Retina (tissue), 1 donor: Measurements from ENCODE around the gene PDE6G.

Source experiments
- DNase-seq: peaks from one replicate; pipeline ENCODE4 v3.0.0-alpha.2; 2016

Gene PDE6G

DNA sequence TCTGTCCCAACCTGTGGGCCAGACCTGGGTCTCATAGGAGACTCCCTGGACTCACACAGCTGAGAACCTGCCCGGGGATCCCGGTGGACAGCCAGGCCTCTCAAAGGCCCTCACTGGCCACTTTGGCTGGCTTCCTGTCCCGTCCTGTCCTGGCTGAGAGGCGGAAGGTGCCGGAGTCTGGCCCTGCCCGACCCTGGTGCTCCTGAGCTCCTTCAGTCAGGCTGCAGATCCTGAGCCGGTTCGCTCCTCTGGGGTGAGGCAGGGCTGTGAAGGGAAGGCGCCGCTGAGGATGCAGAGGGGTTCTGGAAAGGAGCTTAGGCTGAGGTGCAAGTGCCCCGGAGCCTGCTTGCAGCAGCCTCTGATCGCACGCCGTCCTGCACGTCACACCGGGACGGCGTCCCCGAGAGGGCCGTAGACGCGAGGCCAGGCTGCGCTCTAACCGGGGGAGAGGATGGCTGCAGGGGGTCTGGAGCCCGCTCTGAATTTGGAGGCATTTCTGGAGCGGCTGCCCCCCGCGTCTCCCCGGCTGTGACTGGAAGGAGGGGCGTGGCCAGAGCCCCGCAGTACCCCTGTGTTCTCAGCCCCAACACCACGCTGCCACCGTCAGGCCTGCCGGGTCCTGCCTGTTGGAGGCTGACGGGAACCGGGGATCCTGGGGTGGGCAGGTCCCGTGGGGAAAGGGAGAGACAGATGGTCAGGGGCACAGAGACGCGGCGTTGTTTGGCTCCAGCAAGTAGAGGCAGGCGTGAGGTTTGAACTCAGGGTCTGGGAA, 31.6 kb upstream of the PDE6G start:
- no peak for DNase-seq

DNA sequence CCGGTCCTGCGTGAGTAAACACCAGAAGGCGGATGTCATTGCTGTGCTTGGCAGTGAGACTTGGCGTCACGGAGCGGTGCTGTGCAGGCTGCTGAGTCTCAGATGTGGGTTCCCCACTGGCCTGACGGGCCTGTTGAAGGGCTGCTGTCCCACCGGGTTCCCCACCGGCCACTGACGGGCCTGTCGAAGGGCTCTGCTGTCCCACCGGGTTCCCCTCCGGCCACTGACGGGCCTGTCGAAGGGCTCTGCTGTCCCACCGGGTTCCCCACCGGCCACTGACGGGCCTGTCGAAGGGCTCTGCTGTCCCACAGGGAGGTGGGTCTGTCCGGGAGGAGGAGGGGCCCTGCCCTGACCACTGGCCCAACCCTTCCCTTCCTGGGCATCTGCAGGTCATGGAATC, 30.3 kb upstream of the PDE6G start:
- no peak for DNase-seq

DNA sequence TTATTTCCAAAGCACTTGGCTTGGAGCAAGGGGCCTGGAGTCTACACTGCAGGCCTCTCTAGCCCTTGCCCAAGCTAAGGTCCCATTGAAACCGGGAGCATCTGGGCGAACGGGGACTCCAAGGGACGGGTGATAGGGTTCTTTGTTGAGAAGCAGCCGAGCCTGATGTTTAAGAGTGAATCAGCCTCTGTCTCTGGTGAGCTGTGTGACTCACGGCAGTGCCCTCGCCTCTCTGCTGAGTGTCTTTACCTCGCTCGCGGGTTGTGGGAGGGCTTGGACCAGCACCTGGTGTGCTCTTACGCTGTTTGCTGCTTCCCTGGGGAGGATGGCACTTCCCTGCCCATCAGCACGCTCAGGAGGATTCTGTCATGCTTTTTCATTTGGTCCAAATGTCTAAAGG, 28.8 kb upstream of the PDE6G start:
- no peak for DNase-seq

DNA sequence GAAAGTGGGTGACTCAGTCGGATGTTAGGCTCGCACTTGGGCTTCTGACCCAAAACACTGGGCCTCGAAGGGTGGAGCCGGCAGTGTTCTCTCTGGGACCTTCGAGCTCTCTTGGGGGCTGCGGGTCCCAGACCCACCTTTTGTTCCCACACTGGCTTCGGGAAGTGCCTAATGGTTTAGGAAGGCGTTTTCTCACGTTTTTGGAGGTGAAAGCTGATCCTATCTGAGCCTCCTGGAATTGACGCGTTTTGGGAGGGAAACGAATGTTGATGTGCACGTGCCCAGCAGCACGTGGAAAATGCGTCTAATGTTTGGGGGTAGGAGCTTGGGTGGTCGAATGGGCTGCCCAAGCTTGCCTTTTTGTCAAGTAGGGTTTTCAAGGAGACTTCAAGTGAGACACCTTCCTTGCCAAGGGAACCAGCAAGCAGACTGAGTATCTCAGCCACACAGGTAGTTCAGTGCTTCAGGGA, 28.1 kb upstream of the PDE6G start:
- no peak for DNase-seq

DNA sequence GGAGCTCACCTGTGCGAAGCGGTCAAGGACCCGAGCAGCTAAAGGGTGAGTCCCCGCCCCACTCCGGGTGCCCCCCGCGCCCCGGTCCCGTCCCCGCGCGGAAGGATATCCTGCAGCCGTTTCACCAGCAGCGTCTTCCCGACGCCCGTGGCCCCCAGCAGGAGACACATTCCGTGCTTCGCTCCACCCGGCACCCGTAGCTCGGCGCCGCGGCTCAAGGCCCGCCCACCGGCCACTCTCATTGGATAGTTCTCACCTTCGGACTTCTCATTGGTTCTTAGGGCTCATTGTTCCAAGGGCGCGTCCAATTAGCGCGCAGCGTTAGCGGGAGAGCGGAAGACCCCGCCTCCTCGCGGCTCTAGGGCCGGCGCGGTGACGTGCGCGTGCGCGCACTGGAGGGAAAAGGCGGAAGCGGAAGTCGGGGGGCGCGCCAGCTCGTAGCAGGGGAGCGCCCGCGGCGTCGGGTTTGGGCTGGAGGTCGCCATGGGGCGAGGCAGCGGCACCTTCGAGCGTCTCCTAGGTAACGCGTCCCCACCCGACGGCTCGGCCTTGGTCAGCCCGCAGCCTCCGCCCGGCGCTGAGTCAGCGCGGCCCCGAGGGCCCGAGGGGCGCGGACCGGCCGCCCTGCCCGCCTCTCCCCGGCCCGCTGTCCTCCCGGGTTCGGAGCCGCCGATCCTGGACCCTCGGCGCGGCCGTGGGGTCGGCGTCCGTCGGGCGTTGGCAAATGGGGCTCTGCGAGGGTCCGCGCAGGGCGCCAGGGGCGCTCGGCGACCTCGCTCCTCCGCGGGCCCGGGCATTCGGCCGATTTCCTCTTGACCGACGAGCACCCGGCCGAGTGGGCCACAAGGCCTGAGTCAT, 27.5 kb upstream of the PDE6G start, which contains the start of the genes ARL16 and HGS:
Gene ARL16 (minus strand): TSS at position 214 of the 858 bp plus-strand sequence. CDS start 44 bp downstream, at position 170.
Gene HGS (plus strand): TSS at position 428 of the 858 bp plus-strand sequence. CDS start 56 bp downstream, at position 484.
- peak; percentile 100 for DNase-seq

DNA sequence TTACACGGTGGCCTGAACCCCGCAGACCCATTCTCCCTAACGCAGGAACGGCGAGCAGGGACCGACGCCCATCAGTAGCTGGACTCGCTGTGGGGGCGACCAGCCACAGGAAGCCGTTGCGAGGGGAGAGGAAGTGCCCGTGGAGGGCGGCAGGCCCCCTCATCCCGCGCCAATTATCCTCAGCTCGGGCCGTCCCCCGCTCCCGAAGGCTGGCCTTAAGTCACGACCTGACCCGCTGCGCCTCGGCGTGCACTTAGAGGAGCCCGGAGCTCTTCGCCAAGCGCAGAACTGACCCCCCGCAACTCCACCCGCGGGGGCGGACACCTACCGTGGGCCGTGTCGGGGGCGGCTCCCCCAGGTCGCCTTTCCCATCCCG, 26.9 kb upstream of the PDE6G start:
- DNase-seq: peak; percentile 59

DNA sequence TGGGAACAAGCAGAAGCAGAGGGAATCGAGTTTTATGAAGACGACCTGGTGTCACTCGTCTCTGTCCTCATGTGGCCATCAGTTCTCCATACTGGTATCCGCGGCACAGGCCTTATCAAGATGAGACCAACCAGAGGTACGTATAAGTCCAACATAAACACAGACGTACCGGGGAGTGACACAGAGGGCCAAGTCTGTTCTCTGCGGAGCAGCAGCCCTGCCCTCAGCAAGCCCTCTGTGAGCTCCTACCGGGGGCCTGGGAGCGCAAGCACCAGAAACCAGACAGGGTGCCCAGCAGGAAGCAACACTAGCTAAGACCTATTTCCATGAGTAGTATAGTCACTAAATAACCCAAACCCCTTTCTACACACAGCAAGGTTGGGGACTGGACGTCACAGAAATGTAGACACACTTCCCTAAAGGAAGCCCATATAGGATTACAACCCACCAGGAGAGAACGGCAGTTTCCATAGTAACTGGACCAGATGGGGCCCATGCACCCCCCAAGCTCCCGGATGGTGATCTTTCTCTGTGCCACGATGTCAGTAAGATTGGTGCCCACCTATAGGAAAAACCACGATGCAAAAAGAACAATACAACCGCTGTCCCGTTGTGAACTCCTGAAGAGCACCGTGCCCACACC, 26.3 kb upstream of the PDE6G start:
- no peak for DNase-seq

DNA sequence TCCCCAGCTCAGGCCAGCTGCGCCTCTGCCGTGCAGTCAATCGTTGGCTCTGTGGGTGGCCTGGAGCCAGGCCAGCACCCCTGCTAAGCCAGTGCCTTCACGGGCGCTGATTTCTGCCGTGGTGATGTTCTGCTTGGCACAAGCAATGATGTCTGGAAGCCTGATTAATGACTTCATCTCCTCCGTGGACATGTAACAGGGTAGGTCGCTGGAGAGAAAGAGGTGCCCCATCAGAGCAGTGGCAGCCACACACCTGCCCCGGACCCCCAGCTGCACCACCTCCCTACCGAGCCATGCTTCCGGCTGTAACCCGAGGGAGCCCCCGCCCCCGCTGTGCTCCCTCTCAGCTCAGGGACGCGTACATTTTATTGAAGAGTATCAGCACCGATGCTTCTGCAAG, 25.3 kb upstream of the PDE6G start:
- DNase-seq: no peak

DNA sequence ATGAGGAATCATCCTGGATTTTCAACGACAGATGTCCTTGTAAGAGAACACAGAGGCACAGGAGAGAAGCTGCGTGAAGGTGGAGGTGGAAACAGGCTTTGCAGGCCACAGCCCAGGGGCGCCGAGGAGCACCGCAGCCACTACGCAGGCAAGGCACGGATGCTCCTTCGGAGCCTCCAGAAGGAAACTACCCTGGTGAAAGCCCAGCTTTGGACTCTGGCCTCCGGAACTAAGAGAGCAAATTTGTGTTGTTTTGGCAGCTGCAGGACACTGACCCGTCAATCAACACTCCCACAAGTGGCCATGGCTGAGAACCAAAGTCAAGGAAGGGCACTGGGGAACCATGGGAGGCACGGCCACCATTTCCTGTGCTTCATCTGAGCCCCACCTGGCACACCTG, 23.8 kb upstream of the PDE6G start:
- no peak for DNase-seq

DNA sequence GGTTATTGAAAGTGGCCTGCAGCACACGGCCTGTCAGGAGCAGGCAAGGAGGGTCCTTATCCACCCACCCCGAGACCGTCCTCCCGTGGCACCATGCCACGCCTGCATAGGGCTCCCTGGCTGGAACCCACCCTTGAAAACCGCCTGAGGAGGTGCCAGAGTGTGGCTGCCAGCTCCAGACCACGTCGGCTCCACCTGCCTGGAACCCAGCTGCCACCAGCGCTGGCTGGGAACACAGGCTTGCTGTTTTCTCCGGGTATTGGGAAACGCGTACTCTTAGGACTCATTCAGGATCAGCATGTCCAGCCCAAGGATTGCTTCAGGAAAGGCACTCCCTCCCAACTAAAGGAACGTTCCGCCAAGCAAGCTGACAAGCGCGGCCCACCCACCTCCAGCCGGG, 20.6 kb upstream of the PDE6G start:
- DNase-seq: no peak

DNA sequence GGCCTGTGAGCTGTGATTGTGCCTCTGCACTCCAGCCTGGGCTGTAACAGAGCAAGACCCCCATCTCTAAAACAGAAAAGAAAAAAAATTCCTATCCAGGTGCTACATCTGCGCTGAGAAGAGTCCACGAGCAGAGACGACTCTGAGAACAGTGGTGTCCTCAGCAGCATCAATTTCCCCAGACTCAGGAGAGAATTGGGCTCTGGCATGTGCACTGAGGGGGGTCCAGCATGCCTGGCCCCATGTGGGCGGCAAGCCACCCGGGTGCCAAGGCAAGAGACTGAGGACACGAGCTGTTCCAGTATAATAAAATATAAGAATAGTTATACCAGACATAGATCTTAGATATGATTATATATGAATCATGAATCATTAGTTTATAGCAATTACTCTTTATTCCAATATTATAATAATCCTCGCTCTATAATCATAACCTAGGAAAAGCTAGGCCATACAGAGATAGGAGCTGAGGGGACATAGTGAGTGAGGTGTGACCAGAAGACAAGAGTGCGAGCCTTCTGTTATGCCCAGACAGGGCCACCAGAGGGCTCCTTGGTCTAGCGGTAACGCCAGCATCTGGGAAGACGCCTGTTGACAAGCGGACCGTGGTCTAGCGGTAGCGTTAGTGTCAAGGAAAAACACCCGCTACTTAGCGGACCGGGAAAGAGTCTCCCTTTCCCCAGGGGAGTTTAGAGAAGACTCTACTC, 19.3 kb upstream of the PDE6G start:
- DNase-seq: peak; percentile 32

DNA sequence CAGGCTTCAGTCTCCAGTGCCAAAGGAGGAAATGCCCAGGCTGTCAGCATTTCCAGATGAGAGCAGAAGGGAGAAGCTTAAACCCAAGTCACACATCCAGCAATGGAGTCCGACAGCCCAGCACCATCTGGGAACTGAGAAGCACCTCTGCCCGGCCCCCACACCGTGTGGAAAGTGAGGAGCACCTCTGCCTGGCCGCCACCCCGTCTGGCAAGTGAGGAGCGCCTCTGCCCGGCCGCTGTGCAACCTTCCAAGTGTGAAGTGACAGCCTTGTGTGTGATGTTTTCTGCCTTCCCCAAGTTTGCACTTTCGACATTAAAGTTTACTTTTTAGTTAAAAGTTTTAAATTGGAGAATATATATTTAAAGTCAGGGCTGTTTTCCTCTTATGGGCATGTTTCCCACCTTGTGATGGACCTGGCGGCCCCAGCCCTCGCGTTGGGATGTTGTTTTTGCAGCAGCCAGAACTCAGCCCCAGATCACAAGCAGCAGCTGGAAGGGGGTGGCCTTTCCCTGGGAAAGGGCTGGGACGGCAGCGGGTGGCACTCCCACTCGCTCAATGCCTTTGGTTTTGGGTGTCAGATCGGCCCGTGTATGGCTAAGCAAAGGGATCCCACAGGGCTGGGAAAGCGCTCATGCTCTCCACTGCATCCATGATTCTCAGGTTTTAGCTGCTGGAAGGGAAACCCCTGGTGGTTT, 17.4 kb upstream of the PDE6G start:
- DNase-seq: no peak

DNA sequence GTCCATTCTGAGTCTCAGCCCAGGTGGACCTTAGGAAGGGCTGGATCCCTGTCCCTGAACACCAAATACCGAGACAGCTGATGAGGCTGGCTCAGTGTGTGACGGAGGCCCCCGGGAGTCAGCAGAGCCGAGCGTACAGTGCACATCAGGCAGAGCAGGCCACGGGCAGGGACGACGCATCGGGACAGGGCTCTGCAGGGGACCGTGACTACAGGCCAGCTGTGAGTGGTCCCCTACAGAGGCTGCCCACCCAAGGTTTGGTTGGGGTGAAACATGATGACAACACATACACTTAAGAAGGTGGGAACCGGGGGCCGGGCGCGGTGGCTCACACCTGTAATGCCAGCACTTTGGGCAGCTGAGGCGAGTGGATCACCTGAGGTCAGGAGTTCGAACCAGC, 16.6 kb upstream of the PDE6G start:
- no peak for DNase-seq

DNA sequence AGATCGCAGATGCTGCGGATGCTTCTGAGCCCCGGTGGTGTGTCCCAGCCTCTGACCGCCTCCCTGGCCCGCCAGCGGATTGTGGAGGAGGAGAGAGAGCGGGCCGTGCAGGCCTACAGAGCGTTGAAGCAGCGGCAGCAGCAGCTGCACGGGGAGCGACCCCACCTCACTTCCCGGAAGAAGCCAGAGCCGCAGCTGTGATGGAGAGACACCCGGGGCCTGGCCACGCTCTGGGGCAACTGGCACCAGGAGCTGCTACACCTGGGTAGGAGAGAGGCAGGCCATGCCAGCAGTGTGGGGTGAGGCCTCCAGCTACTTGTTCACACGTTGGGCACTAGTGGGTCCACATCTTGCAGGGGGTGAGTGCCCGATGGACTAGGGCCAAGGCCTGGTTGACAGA, 16.2 kb upstream of the PDE6G start:
- DNase-seq: no peak

DNA sequence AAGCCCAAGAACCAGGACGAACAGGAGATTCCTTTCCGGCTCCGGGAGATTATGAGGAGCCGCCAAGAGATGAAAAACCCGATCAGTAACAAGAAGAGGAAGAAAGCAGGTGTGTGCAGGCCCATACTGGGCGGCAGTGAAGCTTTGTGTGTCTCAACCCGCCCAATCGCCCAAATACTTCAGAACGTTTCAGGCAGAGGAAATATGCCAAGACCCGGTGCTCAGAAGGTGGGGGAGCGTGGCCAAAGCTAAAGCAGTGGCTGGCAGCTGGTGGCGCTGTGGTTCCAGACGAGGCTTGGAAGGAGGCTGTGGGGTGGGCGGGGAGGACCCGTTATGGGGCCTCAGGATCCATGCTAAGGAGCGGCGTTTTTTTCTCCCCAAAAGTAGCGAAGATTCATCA, 11.4 kb upstream of the PDE6G start:
- no peak for DNase-seq

DNA sequence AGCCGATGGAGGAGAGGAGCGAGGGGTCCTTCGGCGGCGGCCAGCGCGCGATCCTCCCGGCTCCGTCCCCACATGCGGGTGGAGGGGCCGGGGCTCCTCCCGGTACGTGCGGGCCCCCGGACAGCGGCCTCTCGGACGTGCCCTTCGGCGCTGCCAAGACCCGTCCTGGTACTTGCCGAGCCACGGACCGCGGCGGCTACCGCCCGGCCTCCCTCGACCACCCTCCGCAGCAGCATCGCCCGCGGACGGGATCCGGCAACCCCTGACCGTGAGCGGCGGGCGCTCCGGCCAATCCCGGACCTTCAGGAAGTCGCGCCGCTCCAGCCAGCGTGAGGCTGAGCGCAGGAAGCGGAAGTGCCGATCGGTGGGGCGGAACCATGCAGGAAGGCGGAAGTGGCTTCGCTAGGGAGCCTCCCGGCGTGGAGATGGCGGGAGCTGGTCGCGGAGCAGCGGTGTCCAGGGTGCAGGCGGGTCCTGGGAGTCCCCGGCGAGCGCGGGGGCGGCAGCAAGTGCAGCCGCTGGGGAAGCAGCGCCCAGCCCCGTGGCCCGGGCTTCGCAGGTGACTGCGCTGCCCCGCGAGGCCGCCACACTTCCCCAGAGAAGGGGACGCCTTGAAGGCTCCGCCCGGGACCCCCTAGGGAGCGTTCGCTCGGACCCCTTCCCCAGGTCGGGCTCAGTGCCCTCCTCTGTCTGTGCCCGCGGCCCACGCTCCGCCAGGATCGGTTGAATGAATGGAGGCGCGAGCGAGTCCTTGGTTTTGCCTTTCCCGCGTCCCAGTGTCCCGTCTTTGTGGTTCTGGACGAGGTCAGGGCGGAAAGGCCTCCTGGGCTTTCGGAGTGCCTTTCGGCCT, 10.2 kb upstream of the PDE6G start, which contains the start of the genes CCDC137 and OXLD1:
Gene CCDC137 (plus strand): TSS at position 396 of the 850 bp plus-strand sequence. CDS start 30 bp downstream, at position 426.
Gene OXLD1 (minus strand): TSS at position 264 of the 850 bp plus-strand sequence. CDS start 28 bp downstream, at position 236.
- DNase-seq: peak; percentile 95

DNA sequence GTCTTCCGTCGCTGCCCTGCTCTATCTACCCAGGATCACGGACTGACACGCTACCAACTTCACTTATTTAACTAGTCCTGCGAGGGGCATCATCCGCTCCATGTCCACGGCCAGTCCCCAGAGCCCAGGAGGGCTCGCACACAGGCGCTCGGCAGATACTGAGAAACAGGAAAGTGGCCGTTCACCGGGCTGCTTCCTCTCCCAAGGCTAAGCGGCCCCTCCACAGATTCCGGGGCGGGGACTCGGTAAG, 9.7 kb upstream of the PDE6G start:
- DNase-seq: no peak

DNA sequence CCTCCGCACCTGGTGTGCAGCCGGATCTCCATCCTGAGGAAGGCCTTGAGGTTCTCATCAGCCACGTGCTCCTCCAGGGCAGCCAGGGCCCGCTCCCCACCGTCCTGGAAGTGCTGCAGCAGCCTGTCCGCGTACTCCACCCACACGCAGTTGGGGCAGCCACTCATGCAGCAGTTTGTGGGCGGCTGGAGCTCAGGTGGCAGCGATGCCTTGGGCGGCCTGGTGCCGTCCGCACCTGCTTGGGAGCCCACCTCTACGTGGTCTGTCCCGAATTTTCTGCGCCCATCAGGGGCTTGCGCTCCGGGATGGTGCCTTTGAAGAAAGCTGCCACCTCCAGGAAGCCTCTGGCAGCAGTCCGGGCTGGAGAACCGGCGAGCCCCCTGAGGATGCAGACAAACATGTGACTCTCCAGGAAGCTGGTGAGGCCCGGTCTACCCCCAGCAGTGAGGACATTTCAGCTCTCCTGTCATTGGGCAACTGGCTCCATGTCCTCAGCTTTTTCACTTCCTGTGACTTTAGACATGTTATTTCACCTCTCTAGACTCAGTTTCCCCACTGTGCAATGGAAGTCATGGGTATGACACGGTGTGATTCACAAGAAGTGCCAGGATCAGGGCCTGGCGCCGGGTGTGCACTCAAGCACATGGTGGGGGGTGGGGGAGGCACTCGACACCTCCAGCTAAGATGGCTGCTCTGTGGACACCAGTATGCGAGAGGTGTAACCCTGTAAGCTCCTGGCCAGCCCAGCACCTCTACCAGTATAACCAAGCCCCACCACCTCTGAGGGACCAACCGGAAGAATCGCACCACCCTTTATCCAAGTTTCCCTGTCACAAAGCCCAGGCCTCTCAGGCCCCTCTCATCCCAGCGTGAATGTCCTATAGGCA, 9.1 kb upstream of the PDE6G start:
- DNase-seq: no peak

DNA sequence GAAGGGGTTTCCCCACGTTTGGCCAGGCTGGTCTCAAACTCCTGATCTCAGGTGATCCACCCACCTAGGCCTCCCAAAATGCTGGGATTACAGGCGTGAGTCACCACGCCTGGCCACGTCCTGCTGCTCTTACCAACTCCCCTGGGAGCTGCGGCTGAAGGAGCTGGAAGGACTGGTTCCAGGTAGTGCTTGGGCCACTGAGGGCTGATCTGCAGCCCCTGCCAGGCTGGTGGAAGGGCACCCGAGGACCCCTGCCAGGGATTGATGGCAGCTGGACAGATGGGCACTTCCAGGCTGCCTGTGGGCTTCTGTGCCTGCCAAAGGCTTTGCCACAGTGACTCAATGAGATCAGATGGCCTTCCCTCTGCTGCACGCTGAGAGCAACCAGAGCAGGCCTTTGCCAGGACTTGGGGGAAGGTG, 7.7 kb upstream of the PDE6G start:
- DNase-seq: no peak

DNA sequence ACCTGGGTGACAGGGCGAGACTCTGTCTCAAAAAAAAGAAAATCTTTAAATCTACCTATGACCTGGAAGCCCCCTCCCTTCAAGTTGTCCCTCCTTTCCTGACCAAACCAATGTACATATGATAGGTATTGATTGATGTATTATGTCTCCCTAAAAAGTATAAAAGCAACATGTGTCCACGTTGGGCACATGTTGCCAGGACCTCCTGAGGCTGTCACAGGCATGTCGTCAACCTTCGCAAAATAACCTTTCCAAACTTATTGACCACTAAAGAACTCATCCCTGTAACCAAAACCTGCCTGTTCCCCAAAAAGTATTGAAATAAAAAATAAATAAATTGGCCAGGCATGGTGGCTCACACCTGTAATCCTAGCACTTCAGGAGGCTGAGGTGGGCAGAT, 5.7 kb upstream of the PDE6G start:
- no peak for DNase-seq
